ENCODE measurements around the gene IRGC.

Gene IRGC

GRCh38 chr19:43741075-43741825 lies 25.4 kb downstream of the IRGC start:
- Histone ChIP-seq H3K4me1 (ENCODE audit: control insufficient read depth, insufficient read depth, low read length, poor library complexity, severe bottlenecking) (peaks cover 22% of the 10 kb centered on the region), H3K4me3 (ENCODE audit: extremely low read depth, insufficient read depth, low read length, poor library complexity, severe bottlenecking) (no peak overlapping the region), H3K36me3 (ENCODE audit: control insufficient read depth, insufficient read depth, low read length) (peaks cover 86% of the 10 kb centered on the region), H3K9me3 (ENCODE audit: control insufficient read depth, low read length) (no peaks in the 10 kb centered on the region), H3K27ac (ENCODE audit: low read depth, low read length, severe bottlenecking) (no peak overlapping the region)
- WGBS, 2 experiments (ENCODE audit: insufficient coverage in 2 of 2) = 91 to 98% methylated on average over 7 to 9 of the region's 10 CpGs

GRCh38 chr19:43743059-43743458 lies 27.2 kb downstream of the IRGC start:
- peaks cover 17% of the 10 kb centered on the region for H3K4me1 ChIP-seq (ENCODE audit: control insufficient read depth, insufficient read depth, low read length, poor library complexity, severe bottlenecking)
- no peak overlapping the region for H3K27ac ChIP-seq (ENCODE audit: low read depth, low read length, severe bottlenecking)
- H3K4me3 ChIP-seq (ENCODE audit: extremely low read depth, insufficient read depth, low read length, poor library complexity, severe bottlenecking) = no peak overlapping the region
- no peaks in the 10 kb centered on the region for H3K9me3 ChIP-seq (ENCODE audit: control insufficient read depth, low read length)
- H3K36me3 ChIP-seq (ENCODE audit: control insufficient read depth, insufficient read depth, low read length) = peaks cover 86% of the 10 kb centered on the region
- WGBS, 2 experiments (ENCODE audit: insufficient coverage in 2 of 2) = 100% methylated on average over 1 of the region's 3 CpGs; no CpG with 5 or more reads in 1 of the 2 experiments

- H3K27ac ChIP-seq (ENCODE audit: low read depth, low read length, severe bottlenecking) = no peak overlapping the region
- peaks cover 85% of the 10 kb centered on the region for H3K36me3 ChIP-seq (ENCODE audit: control insufficient read depth, insufficient read depth, low read length)
- H3K4me3 ChIP-seq (ENCODE audit: extremely low read depth, insufficient read depth, low read length, poor library complexity, severe bottlenecking) = no peak overlapping the region
- 80 to 83% methylated on average over 1 to 2 of the region's 16 CpGs for WGBS, 2 experiments (ENCODE audit: insufficient coverage in 2 of 2)
- peaks cover 10% of the 10 kb centered on the region for H3K4me1 ChIP-seq (ENCODE audit: control insufficient read depth, insufficient read depth, low read length, poor library complexity, severe bottlenecking)
- H3K9me3 ChIP-seq (ENCODE audit: control insufficient read depth, low read length) = no peaks in the 10 kb centered on the region
Measured at GRCh38 chr19:43747557-43748204, 31.8 kb downstream of the IRGC start.

- H3K27ac ChIP-seq (ENCODE audit: low read depth, low read length, severe bottlenecking) = no peak overlapping the region
- 90 to 100% methylated on average over 1 of the region's 4 CpGs for WGBS, 2 experiments (ENCODE audit: insufficient coverage in 2 of 2)
- peaks cover 14% of the 10 kb centered on the region for H3K4me1 ChIP-seq (ENCODE audit: control insufficient read depth, insufficient read depth, low read length, poor library complexity, severe bottlenecking)
- no peak overlapping the region for H3K4me3 ChIP-seq (ENCODE audit: extremely low read depth, insufficient read depth, low read length, poor library complexity, severe bottlenecking)
- H3K36me3 ChIP-seq (ENCODE audit: control insufficient read depth, insufficient read depth, low read length) = peaks cover 80% of the 10 kb centered on the region
- H3K9me3 ChIP-seq (ENCODE audit: control insufficient read depth, low read length) = no peaks in the 10 kb centered on the region
Measured at GRCh38 chr19:43748205-43748594, 32.3 kb downstream of the IRGC start.

- Histone ChIP-seq H3K27ac (ENCODE audit: low read depth, low read length, severe bottlenecking) (no peak overlapping the region), H3K4me1 (ENCODE audit: control insufficient read depth, insufficient read depth, low read length, poor library complexity, severe bottlenecking) (peaks cover 16% of the 10 kb centered on the region), H3K4me3 (ENCODE audit: extremely low read depth, insufficient read depth, low read length, poor library complexity, severe bottlenecking) (no peak overlapping the region), H3K36me3 (ENCODE audit: control insufficient read depth, insufficient read depth, low read length) (peaks cover 75% of the 10 kb centered on the region), H3K9me3 (ENCODE audit: control insufficient read depth, low read length) (no peaks in the 10 kb centered on the region)
- WGBS, 2 experiments (ENCODE audit: insufficient coverage in 2 of 2) = 75 to 100% methylated on average over 2 to 3 of the region's 4 CpGs
Measured at GRCh38 chr19:43748685-43749084, 32.8 kb downstream of the IRGC start.

- Histone ChIP-seq H3K4me3 (ENCODE audit: extremely low read depth, insufficient read depth, low read length, poor library complexity, severe bottlenecking) (no peak overlapping the region), H3K9me3 (ENCODE audit: control insufficient read depth, low read length) (no peaks in the 10 kb centered on the region), H3K4me1 (ENCODE audit: control insufficient read depth, insufficient read depth, low read length, poor library complexity, severe bottlenecking) (peaks cover 16% of the 10 kb centered on the region), H3K27ac (ENCODE audit: low read depth, low read length, severe bottlenecking) (no peak overlapping the region), H3K36me3 (ENCODE audit: control insufficient read depth, insufficient read depth, low read length) (peaks cover 70% of the 10 kb centered on the region)
- WGBS, 2 experiments (ENCODE audit: insufficient coverage in 2 of 2) = 90 to 97% methylated on average over 5 to 6 of the region's 7 CpGs
Measured at GRCh38 chr19:43749152-43749551, 33.3 kb downstream of the IRGC start.

GRCh38 chr19:43749898-43750297 lies 34.0 kb downstream of the IRGC start:
- Histone ChIP-seq H3K27ac (ENCODE audit: low read depth, low read length, severe bottlenecking) (no peak overlapping the region), H3K36me3 (ENCODE audit: control insufficient read depth, insufficient read depth, low read length) (peaks cover 63% of the 10 kb centered on the region), H3K4me3 (ENCODE audit: extremely low read depth, insufficient read depth, low read length, poor library complexity, severe bottlenecking) (no peak overlapping the region), H3K4me1 (ENCODE audit: control insufficient read depth, insufficient read depth, low read length, poor library complexity, severe bottlenecking) (peaks cover 16% of the 10 kb centered on the region), H3K9me3 (ENCODE audit: control insufficient read depth, low read length) (no peaks in the 10 kb centered on the region)
- WGBS, 2 experiments (ENCODE audit: insufficient coverage in 2 of 2) = 80 to 100% methylated on average over 1 of the region's 1 CpG

GRCh38 chr19:43751466-43752220 lies 35.8 kb downstream of the IRGC start:
- whole genome bisulfite sequencing, 2 experiments (ENCODE audit: insufficient coverage in 2 of 2) = 89 to 100% methylated on average over 2 of the region's 4 CpGs

GRCh38 chr19:43752287-43752875 lies 36.5 kb downstream of the IRGC start:
- peak overlapping the region; percentile 99 for H3K27ac ChIP-seq (ENCODE audit: low read depth, low read length, severe bottlenecking)
- no peaks in the 10 kb centered on the region for H3K9me3 ChIP-seq (ENCODE audit: control insufficient read depth, low read length)
- H3K4me3 ChIP-seq (ENCODE audit: extremely low read depth, insufficient read depth, low read length, poor library complexity, severe bottlenecking) = no peak overlapping the region
- peaks cover 22% of the 10 kb centered on the region for H3K4me1 ChIP-seq (ENCODE audit: control insufficient read depth, insufficient read depth, low read length, poor library complexity, severe bottlenecking)
- H3K36me3 ChIP-seq (ENCODE audit: control insufficient read depth, insufficient read depth, low read length) = peaks cover 57% of the 10 kb centered on the region
- 87 to 93% methylated on average over 3 to 5 of the region's 6 CpGs for WGBS, 2 experiments (ENCODE audit: insufficient coverage in 2 of 2)

More at GRCh38 chr19:43751466-43752220, 35.8 kb downstream of the IRGC start:
- H3K27ac ChIP-seq (ENCODE audit: low read depth, low read length, severe bottlenecking) = no peak overlapping the region
- peaks cover 21% of the 10 kb centered on the region for H3K4me1 ChIP-seq (ENCODE audit: control insufficient read depth, insufficient read depth, low read length, poor library complexity, severe bottlenecking)
- H3K36me3 ChIP-seq (ENCODE audit: control insufficient read depth, insufficient read depth, low read length) = peaks cover 63% of the 10 kb centered on the region
- no peak overlapping the region for H3K4me3 ChIP-seq (ENCODE audit: extremely low read depth, insufficient read depth, low read length, poor library complexity, severe bottlenecking)
- no peaks in the 10 kb centered on the region for H3K9me3 ChIP-seq (ENCODE audit: control insufficient read depth, low read length)

- no peaks in the 10 kb centered on the region for H3K9me3 ChIP-seq (ENCODE audit: control insufficient read depth, low read length)
- 0 to 1% methylated on average over 7 to 10 of the region's 11 CpGs for WGBS, 2 experiments (ENCODE audit: insufficient coverage in 2 of 2)
- peaks cover 35% of the 10 kb centered on the region for H3K4me1 ChIP-seq (ENCODE audit: control insufficient read depth, insufficient read depth, low read length, poor library complexity, severe bottlenecking)
- peak overlapping the region; percentile 86 for H3K4me3 ChIP-seq (ENCODE audit: extremely low read depth, insufficient read depth, low read length, poor library complexity, severe bottlenecking)
- H3K27ac ChIP-seq (ENCODE audit: low read depth, low read length, severe bottlenecking) = peak overlapping the region; percentile 99
- H3K36me3 ChIP-seq (ENCODE audit: control insufficient read depth, insufficient read depth, low read length) = peaks cover 39% of the 10 kb centered on the region
Measured at GRCh38 chr19:43754253-43754502, 38.3 kb downstream of the IRGC start.

All from mesodermal cell (in vitro differentiated cells).